ENCODE data around the gene CPA4.
A peak's percentile ranks its signal among the peaks of the same experiment; 100 is the strongest.

CPA4 gene

DNA sequence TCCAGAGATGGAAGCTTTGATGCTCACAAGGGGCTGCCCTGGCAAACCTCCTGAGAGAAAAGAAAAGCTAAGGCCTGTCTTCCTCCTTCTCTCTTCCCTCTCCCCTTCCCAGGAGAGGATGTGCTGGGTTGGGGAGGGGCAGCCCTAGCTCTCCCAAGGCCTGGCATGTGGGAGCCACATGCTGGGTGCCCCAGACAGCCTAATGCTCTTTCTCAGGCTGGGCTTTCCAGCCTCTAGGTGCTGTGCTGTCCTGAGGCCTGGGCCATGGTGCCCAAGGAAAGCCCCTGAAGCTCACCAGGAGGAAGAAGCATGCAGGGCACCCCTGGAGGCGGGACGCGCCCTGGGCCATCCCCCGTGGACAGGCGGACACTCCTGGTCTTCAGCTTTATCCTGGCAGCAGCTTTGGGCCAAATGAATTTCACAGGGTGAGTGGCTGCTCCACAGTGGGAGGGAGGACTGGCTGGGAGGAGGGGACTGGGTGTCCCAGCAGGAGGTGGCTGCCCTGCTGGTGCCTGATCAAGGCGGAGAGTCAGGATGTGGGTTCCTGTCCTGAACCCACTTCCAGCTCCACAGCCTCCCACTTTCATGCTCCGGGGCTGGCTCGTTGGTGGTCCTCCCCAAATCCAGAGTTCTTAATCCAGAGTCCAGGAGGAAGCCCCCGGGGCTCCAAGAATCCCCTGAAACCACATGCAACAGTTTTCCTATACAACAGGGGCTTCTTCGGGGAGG is 53.4 kb downstream of the CPA4 start:
- no peak for DNase-seq

DNA sequence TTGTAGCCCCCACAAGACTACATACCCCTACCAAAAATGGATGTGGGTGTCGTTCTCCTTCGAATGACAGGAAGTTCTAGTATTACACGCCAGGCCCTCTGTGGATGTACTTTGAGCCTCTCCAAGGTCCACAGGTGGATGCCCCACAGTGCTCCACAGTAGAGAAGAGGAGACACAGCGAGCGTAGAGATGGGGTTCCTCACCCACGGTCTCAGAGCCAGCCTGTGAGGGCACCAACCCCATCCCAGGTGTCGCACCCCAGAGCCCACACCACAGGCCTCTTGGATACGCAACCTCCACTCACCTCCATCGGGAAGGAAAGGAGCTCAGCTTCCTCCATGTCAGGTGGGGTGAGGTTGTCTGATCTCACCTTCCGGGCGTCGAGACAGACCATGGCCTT is 54.0 kb downstream of the CPA4 start:
- DNase-seq = no peak

DNA sequence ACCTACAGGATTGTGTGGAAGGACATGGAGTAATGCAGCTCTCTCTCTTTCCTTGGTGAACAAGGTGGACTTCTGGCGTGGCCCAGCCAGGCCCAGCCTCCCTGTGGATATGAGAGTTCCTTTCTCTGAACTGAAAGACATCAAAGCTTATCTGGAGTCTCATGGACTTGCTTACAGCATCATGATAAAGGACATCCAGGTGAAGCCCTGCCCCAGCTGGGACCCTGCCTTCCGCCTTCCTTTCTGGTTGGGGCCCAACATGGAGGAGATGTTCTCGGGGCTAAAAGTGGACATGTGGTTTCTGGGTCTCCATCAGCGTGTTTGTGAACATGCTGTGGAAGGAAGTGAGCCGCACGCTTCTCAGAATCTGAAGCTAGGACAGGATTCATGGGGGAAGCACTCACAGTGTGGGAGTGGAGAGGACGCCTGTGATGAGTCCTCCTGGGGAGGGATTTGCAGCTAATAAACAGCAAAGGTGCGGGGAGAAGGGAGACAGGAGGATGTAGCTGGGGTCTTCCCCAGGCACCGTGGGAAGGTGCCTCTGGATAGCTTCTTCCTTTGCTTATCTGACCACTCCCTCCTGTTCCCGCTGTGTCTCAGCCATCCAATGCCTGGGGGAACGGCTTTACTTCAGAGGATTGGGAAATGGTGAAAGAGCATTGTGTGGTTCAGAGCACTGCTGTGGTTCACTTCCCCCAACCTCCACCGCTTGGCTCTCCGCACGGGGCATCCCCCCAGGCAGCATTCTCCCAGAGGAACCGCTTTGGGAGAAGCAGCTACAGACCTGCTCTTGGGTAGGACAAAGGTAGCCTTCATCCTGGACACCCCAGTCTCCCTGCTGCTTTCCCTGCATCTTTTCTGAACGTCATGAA is 57.2 kb downstream of the CPA4 start:
- DNase-seq = no peak

DNA sequence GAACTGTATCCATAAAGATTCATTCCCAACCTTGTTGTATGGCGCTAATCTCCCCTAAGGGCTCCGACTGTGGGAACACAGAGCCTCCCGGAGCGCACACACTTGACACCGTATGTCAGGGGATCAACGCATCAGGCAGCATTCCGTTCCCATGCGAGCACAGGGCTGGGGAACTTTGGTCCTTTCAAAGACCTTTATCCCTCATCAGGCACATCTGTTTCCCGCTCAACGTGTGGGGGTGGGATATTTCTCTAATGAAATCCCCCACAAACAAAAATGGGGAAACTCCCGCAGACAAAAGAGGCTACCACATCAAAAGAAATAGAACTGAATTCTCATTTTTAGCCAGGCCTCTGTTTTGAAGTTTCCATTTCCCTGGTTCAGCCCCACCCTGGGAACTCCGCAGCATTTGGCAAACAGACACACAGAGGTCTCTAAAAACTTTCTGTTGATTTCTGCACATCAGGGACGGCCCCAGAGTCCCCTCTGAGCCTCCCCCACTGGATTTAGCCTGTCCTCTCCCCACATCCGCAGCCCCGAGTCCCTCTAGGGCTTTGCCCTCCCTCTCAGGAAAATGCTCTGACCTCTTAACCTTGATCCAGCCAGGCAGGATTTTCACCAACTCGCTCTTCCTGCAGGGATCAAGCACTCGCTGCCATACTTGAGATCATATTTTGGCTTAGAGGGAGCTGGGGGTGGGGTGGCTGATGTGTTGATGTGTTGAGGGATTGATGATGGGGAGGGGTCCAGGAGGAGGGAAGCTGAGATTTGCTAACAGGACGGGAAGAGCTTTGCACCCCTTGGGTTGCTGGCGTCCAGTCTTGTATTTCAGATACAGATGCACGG is 58.2 kb downstream of the CPA4 start:
- DNase-seq = no peak

DNA sequence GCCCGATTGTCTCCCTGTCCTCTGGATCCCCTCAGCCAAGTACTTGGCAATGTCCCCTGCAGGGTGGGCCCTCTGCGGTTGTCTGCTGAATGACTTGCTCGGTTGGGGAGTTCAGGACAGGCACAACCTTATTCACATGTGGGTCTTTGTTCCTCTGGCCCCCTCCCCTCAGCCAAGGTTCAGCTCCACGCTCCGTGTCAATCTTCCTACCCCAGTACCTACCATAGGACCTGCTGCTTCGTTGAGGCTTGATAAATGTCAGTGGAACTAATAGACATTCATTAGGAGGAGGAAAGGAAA is 58.8 kb downstream of the CPA4 start:
- DNase-seq = no peak

DNA sequence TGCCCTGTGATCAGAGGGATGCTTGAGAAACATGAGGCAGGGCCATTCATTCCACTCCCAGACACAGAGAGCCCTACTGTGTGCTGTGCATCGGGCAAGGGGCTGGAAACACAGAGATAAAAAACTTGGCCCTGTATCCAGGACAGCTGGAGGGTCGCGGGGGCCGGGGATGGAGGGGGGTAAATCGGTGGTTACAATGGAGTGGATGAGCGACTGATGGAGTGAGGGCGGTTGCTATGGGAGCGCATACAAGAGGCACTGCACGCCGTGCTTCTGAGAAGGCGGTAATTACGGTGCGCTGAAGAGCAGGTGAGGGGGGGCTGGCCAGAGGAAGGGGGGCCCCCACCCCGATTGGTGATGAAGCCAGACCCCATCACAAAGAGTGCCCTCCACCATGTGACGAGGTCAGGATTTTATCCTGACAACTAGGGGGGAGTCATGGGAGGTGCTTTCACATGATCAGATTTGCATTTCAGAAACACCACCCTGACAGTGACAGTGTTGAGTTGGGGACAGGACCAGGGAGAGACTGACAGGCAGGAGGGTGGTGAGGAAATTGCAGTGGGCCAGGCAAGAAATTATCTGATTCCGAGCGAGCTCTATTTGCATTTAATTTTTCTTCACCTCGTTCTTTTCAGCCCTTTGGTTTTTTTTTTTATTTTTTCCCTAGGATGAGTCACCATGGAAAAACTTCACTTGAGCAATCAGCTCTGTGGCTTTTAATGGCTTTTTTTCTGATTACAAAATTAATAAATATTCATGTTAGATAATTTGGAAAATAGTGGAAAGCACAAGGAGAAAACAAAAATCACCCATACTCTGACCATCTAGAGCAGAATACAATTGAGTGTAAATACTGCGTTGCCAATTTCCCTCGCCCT is 59.5 kb downstream of the CPA4 start:
- peak in 1 of 2 experiments; percentile 26 for DNase-seq

DNA sequence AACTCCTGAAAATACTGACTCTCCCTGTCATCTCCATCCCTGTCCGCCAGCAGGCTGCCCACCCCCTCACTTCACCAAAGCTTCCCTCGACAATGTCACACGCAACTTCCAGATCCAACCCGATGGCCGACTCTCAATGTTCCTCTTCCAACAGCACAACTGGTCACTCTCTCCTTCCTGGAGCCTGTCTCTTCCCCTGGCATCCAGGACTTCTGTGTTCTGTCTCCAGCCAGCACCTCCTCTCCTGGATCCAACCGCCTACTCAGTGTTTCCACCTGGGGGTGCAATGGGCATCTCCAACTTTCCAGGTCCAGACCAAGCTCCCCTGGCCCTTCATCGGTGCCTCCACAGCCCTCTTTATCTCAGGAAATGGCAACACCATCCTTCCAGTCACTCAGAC is 60.2 kb downstream of the CPA4 start:
- peak in 1 of 2 experiments; percentile 7 for DNase-seq

DNA sequence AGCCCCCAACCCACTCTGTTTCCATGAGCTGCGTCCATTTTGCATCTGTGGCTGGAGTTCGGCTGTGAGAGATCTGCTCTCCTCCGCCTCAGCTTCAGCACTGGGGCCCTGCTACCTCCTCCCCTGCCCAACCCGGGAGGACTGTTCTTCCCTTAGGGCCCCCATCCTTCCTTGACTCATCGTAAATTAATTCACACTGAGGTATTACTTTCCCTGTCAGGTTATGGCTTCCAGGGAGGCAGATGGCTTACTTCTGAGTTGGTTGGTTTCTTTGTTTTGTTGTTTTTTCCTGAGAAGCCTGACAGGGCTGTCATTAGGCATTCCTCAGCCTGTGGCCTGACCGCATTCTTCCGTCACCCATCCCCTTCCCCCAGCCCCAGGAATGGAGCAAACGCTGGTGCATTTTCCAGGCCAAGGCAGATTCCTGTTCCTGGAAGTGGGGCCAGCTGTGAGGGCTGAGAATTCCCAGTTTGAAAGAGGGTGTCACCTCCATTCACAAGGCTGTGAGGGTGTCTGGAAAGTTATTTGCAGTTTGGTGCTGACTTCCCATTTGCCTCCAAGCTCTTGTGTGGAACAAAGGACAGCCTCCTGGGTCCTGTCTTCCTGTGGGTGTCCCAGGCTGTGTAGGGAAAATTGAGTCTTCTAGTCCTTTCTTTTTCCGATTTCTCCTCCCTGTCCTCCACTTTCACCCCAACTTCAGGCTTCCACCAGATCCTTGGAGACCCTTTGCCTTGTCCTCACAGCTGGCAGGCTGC is 63.3 kb downstream of the CPA4 start:
- DNase-seq = peak; percentile 95 to 98

DNA sequence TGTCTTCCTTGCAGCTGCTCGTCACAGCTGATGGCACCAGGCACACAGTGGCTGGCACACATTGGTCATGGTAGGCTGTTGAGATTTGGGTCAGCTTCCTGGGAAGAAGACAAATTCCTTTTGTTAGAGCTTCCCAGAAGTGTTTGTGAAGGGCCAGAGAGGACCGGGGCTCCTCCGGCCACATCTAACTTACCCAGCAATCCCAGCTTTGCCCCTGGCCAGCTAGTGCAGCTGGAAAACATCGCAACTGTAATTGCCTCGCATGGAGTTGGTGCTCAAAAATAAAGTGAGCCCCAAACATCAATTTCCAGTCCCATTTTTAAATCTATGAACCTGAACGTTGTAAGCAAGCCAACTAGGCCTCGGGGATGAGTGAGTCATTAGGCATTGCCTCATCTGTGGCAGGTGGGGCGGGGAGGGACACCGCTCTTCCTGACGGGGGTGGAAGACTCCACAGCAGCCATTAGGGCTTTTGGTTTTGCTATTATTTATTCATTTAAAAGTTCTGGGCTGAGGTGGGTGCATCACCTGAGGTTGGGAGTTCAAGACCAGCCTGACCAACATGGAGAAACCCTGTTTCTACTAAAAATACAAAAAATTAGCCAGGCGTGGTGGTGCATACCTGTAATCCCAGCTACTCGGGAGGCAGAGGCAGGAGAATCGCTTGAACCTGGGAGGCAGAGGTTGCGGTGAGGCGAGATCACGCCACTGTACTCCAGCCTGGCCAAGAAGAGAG is 64.1 kb downstream of the CPA4 start:
- DNase-seq = peak; percentile 36 to 74

DNA sequence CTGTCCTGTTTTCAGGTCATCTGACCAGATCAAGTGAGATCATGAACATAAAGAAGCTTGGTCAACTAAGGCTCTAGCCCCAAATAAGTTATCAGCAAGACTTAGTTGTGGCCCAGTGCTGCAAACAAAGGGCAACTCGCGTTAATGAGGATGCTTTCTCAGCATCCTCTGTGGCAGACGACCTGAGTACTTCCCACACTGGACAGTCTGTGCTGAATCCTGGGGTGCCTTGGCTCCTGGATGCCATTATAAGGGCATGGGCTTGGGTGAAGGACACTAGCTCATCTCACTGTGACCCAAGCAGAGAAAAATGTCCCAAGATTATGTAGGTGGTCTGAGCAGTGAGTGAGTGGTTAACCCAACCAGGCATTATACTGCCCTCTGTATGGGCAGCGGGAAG is 65.5 kb downstream of the CPA4 start:
- DNase-seq = no peak

DNA sequence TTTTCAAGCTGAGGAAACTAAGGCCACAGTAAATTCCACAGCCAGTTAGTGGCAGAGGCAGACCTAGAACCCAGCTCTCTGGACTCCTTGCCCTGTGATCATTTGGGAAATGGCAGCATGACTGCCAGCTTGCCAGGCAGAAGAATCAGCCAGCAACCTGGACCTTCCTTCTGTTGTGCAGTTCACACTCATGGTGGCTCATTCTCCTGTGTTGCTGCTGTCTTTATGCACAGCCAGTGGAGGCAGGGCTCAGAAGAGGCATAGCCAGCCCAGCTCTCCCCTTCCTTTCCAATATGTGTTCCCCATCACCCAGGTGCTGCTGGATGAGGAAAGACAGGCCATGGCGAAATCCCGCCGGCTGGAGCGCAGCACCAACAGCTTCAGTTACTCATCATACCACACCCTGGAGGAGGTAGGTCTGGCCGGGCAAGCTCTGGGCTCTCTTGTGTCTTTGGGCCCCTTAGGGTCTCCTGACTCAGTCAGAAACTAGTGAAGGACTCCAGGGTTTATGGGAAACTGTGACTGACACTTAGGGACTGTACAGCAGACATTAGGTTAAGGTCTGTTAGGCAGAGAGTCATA is 66.4 kb downstream of the CPA4 start:
- no peak for DNase-seq

DNA sequence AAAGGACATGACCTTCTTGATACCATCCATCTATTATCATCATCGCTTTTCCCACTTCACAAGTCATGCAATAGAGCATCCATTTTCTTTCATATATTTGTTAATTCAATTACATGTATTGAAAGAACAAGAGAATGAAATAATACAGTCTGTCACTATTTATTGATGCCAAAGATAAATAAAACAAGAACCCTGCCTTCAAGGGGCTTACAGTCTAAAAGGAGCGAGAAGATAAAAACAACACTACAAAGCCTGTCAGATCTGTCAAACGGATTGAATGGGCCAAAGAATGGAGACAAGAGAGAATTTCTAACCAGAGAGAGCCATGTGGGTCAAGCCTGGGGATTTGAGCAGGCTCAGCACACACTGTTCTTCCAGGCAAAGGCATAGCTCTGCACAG is 67.6 kb downstream of the CPA4 start:
- DNase-seq = no peak

DNA sequence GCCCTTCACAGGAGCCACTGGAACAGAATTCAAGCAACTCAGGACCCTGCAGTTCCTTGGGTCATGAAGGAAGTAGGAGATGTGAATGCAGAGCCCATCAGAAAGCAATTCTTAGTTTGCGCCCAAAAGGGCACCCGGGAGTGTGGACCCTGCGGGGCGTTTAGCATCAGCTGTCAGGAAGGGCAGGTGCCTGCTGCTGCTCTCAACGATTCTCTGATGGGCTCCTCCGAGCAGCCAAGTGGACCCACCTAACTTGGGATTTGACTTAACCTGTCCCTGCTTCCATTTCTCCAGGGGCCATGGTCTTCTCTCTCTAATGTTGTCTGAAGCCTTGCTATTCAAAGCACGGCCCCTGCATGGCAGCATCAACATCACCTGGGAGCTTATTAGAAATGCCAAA is 68.7 kb downstream of the CPA4 start:
- DNase-seq = no peak

DNA sequence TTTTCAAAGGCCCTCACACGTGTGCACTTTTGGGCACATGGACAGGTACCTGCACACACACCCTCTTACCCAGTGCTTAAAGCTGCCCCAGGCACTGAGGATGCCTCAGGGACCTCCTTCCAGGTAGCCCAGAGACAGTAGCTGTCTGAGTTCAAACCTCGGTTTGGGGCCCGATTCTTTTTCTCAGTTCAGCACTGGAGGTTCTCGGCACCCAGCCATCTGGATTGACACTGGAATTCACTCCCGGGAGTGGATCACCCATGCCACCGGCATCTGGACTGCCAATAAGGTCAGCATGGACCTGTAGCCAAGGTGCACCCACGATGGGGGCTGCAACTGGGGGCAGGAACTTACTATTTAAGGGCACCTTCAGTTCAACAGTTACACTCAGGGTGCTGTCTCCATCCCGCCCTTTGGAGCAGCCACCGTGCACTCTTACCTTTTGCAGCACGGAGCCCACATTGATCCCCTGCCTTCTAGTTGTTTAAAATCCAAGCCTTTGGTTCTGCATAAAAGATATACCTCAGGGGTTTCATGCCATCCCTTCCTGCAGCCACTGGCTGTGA is 69.4 kb downstream of the CPA4 start:
- DNase-seq = no peak

DNA sequence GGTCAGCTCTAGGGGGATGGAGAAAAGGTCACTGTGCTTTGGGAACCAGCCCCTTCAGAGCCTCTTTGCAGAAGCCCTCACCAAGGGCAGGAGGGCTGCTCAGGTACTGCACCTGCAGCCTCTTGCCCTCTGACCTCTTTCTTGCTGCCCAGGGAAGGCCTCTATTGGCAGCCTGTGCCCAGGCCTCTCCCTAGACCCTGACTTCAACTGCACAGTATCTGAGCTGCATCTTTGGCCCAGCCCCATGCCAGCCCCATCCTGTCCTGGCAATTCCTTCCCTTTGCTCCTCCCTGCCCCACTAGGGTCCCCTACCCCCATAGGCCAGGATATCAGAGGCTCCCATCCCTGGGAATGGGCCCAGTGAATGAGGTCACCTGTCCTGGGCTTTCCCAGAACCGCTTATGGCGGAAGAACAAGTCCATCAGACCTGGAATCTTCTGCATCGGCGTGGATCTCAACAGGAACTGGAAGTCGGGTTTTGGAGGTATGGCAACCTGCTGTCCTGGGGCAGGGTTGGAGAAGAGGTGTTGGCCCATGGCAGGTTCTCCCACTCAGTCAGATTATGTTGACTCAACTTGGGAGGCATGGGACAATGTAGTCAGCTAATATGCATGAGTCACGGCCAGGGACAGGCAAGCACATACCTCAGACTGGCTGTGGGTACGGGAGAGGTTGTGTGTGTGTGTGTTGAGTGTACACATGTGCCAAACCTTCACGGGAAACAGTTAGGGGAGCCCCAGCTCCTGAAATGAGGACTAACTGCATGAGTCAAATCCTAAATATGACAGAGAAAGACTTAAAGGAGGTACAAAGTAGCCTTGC is 70.3 kb downstream of the CPA4 start:
- DNase-seq = peak; percentile 52 to 72

DNA sequence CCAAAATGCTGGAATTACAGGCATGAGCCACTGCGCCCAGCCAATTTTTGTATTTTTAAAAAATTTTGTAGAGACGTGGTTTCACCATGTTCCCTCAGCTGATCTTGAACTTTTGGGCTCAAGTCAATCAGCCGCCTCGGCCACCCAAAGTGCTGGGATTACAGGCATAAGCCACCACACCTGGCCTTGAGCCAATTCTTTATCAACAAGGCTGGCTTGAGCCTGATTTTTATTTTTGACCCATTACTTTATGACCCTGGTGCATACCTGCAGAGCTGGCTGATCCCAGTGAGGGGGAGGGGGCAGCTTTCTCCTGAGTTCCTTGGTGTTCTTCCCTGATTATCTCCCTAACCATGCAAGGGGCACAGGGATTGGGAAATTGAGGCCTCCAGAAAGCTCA is 71.5 kb downstream of the CPA4 start:
- DNase-seq = no peak

DNA sequence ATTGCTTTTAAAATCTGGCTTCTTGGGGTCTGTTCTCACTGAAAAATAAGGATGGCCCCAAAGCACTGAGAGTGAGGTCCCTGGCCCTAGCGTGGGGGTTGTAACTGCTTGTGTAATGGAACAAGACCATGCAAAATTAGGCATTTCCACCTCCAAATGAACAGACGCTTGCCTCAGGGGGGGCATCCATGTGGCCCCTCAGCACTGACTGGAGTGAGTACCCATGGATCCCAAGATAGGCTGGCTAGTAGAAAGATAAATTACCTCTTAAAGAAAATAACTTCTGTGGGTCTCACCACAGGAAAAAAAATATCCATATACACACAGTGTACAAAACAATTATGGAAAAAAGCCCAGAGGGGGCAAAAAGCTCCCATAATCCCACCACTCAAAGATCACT is 72.1 kb downstream of the CPA4 start:
- no peak for DNase-seq

DNA sequence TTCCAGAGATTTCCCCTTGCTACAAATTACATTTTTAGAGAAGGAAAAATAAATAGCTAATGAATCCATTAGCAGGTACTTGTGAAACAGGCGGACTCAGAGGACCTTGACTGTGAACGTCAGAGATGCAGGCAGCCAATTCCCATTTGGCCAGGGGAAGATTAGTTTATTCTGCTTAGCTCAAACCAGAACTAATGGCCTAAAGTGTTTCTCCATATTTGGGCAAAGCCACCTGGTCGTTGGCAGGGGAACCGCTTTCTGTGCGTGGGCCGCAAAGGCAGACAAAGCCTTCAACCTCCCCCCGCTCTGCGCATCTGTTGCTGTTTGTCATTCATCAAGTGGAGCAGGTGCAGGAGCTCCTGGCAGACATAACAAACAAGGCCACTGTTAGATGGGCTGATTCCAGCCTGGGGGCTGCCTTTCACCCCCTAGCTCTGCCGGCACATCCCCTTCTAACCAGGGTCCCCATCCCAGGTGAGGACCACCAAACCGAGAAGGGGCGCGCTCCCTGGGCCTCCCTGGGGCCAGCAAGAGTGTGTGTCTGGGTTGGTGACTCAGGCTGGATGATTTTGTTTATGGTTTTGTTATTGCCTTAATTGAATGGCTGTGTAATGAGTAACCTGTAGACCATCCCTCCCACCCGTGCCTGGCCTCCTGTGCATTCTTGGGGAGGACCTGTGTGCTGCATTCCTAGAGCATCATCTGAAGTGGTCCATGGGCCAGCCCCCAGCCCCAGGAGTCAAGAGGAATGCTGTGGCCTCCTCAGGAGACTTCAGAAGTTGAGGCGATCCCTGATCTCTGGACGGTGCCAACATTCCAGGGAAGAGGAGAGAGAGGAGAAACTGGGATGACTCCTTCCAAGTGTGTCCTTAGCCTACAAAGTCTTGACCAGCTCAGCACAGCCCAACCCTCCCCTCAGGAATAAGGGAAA is 72.8 kb downstream of the CPA4 start:
- DNase-seq = peak in 1 of 2 experiments; percentile 47
